Kidney tubule cell (primary cell): ENCODE data around the gene ZSCAN10.
"Not testable (repeated sequence)": the region's sequence is repeated elsewhere in the genome, so short reads cannot be mapped to it uniquely, and the experiment has no call there.

Experiments used
- DNase-seq: peaks from one replicate; pipeline ENCODE4 v3.0.0-alpha.2; 2018; ENCODE audit warnings: low spot score

ZSCAN10 gene

DNA sequence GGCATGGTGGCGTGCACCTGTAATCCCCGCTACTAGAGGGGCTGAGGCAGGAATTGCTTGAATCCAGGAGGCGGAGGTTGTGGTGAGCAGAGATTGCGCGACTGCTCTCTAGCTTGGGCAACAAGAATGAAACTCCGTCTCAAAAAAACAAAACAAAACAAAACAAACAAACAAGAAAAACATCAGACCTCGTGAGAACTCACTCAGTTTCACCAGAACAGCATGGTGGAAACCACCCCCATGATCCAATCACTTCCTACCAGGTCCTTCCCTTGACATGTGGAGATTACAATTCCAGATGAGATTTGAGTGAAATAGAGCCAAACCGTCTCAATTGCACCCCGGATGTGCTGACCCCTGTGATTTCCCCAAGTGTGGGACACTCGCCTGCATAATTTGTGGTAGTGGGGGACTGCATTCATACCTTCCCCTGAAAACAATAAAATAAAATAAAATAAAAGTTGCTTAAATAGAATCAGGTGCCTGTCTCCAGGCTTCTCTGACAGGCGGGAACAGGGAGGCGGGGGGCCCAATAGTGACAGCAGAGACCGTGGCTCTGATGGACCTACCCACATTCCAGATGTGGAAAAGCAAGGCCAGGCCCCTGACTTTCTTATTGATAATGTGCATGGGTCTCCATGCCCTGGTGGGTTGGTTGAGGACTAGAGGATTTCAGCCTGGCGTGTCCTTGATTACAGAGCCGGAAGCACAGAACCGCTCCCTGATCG lies 13.1 kb downstream of the ZSCAN10 start:
- no peak for DNase-seq

DNA sequence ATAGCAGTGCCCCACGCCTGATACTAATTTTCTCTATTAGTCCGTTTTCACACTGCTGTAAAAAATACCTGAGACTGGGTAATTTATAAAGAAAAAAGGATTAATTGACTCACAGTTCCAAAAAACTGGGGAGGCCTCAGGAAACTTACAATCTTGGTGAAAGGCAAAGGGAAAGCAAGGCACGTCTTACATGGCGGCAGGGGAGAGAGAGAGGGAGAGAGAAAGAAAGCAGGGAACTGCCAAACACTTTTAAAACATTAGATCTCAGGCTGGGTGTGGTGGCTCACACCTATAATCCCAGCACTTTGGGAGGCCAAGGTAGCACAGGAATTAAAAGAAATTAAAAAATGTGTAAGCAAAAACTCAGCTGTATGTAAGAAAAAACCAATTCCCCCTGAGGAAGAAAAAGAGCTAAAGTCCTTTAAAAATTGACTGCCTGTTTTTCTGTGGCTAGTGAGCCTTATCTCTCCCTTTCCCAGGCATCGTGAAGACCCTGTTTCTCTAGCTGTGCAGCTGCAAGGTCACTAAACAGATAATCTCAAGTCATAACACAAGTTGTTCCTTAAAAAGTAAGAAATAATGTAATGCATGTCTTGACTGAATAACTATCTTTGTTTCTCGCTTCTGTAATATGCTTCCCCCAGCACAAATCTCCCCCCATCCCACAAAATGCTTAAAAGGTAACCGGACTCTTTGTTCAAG lies 14.0 kb downstream of the ZSCAN10 start:
- DNase-seq = no peak

DNA sequence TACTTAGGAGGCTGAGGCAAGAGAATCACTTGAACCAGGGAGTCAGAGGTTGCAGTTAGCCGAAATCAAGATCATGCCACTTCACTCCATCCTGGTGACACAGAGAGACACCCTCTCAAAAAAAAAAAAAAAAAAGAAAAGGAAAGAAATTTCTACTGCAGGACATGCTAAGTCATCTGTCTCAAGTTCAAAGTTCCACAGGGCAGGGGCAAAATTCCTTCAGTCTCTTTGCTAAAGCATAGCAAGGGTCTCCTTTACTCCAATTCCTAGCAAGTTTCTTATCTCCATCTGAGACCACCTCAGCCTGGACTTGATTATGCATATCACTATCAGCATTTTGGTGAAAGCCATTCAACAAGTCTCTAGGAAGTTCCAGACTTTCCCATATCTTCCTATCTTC lies 14.6 kb downstream of the ZSCAN10 start:
- no peak for DNase-seq

DNA sequence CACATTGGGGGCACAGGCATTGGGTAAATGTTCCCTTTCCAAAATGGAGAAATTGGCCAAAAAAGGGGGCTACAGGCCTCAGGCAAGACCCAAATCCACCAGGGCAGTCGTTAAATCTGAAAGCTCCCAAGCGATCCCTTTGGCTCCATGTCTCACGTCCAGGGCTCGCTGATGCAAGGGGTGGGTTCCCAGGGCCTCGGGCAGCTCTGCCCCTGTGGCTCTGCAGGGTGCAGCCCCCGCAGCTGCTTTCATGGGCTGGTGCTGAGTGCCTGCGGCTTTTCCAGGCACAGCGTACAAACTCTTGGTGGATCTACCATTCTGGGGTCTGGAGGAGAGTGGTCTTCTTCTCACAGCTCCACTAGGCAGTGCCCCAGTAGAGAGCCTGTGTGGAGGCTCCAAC lies 15.7 kb downstream of the ZSCAN10 start:
- not testable (repeated sequence) for DNase-seq

DNA sequence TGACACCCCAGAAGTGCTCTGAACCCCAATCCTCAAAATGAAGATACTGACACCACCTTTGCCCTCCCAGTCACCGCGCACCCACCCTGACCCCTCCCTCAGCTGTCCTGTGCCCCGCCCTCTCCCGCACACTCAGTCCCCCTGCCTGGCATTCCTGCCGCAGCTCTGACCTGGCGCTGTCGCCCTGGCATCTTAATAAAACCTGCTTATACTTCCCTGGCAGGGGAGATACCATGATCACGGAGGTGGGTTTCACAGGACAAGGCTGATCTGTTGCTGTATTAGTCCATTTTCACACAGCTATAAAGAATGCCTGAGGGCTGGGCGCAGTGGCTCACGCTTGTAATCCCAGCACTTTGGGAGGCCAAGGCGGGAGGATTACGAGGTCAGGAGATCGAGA lies 17.1 kb downstream of the ZSCAN10 start:
- not testable (repeated sequence) for DNase-seq

DNA sequence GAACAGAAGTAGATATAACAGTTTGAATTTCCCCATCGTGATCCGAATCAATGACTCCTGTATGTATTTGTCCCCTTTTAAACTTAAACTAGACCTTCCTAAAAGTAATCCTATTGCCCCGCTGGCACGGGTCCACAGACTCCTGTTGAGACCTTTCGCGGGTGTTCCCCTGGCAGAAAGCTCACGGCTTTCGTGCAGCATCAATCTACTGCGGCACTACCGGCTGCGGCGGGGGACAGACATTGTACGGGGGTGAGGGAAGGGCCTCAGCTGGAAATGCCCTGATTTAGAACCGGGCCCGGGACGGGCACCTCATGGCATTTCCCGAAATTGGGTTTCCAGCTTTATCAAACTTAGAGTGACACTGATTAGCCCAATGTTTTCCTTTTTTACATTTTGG lies 19.1 kb downstream of the ZSCAN10 start:
- no peak for DNase-seq

DNA sequence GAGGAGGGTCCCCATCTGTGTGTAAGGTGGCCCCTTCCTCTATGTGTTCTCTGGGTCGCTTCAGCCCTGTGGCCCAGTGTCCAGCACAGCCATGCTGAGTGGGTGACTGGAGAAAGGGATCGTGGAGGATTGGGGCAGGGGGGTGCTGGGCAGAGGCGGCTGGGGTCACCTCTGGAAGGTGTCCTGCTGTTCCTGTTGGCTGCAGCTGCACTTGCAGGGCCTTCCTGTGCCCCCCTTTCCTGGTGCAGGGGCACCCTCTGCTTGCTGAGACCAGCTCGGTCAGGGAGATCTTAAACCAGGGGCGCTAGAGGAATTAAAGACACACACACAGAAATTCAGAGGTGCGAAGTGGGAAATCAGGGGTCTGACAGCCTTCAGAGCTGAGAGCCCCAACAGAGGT lies 22.5 kb downstream of the ZSCAN10 start:
- no peak for DNase-seq

DNA sequence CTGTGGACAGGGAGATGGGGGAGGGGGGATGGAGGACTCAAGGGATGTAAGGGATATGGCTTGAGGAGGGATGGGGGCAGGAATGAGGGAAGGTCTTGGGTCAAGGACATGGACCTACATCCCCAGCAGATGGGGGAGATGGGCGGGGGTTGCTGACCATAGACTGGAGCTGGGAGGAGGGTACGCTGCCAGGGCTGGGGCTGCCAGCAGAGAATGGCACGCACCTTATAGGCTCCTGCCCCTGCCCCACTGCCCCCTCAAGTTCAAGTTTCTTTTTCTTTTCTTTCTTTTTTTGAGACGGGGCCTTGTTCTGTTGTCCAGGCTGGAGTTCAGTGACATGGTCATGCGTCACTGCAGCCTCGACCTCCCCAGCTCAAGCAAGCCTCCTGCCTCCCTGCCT lies 23.1 kb downstream of the ZSCAN10 start:
- DNase-seq = not testable (repeated sequence)

DNA sequence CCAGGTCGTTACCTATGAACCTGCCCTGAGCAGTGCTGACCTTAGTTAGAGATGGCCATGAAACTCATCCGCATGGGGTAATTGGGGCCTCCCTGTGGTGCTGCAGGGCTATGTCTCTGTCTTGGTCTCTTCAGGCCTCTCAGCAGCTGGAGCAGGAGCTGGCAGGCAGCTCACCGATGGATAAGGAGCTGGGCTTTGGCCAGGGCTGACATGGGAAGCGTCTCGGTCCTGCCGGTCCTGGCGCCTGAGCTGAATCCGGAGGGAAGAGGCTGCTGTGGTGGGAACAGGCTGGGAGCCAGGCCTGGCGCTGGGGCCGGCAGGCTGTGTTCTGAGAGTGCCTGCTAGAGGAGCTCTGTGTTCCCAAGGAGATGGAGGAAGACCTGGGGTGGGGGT lies 23.6 kb downstream of the ZSCAN10 start:
- DNase-seq = no peak

DNA sequence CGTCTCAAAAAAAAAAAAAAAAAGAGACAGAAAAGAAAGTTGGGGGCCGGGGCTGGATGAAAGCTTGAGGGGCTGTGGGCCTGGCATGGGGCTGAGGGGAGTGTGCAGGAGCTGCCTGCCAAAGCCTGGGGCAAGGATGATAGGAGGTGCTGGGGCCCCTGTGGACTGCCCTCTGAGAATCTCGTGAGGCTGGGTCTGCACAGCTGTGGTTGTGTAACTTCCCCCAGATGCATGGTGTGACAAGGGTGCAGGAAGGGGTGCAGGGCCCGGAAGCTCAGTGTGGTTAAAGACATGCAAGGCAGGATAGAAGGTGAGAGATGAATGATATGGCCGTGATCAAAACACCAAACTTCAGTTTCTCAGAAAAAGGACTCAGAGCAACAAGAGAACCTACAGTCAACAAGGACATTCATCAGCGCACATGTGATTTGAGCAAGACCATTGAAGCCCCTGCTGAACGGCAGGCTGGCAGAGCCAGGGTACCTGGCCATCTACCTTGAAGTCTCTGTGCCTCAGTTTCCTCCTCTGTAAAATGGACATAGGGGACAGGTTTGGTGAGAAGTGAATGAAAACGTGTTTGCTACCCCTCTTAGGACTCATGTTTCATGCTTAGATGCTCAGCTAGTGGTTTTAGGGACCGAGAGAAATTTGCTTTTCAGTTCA lies 24.1 kb downstream of the ZSCAN10 start:
- DNase-seq = no peak

DNA sequence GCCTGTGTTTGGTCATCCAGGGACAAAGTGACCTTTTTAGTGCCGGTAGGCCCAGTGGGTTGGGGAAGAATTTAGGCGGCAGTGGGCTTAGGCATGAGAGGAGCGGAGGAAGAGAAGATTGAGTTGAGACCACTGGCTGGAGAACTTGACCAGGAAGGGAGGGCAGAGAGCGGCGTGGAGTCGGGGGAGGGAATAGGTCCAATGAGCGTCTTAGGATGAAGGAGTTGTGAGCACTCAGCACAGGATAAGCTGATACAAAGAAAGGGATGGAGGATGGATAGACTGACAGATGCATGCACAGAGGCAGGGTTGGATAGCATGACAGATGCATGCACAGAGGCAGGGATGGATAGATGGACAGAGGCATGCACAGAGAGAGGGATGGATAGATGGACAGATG lies 25.6 kb downstream of the ZSCAN10 start:
- DNase-seq = no peak

DNA sequence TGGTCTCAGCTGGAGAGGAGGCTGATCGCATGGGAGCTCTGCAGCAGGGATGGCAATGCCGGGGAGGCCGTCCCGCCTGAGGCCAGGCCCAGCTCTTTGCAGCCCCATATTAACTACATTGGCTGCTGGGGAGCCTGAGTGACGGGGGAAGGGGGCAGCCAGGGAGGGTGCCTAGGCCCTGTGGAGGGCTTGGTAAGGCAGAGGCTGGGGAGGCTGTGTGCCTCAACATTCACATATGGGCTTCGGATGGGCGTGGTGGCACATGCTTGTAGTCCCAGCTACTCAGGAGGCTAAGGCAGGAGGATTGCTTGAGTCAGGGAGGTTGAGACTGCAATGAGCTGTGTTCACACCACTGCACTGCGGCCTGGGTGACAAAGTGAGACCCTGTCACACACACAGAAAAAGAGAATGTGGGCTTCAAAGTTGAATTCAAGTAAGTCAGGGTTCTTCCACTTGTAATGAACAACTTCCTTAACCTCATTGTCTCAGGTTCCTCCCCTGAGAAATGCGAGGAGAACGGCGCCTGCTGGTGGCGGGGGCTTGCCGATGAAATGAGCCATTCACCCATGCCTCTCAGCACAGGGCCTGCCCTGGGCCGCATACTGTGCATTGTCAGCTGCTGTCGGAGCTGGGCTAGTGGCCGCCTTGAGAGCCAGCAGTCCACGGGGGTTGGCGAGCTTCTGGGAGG lies 26.4 kb downstream of the ZSCAN10 start:
- DNase-seq = not testable (repeated sequence)

DNA sequence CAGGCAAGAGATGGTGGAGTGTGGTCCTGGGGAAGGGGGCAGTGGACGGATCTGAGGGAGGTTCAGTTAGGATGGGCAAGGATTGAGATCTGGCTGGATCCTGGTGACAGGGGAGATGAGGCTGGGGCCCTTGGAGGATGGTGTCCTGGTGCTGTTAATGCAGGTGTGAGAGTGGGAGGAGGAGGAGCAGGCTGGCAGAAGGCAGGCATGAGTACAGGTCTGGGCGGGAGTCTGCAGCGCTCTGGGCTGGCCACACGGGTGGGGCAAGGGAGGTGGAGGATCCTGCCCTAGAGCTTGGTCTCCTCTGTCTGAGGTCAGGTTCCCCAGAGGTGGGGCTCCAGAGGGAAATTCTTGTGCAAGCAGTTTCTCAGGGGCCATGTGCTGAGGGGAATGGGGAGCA lies 26.9 kb downstream of the ZSCAN10 start:
- peak; percentile 28 for DNase-seq

DNA sequence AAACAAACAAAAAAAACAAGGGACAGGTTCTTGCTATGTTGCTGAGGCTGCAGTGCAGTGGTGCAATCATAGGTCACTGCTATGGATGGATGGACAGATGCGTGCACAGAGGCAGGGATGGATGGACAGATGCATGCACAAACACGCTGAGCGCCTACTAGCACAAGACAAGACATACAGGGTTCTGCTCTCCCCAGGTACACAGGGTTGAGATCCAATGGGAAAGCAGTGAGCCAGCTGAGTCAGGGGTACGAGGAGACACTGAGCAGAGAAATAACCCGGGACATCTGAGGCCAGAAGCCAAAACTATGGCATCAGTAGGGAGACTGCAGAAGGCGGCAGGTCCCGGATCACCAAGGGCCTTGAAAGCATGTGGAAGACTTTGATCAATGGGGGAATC lies 27.4 kb downstream of the ZSCAN10 start:
- peak; percentile 61 for DNase-seq

DNA sequence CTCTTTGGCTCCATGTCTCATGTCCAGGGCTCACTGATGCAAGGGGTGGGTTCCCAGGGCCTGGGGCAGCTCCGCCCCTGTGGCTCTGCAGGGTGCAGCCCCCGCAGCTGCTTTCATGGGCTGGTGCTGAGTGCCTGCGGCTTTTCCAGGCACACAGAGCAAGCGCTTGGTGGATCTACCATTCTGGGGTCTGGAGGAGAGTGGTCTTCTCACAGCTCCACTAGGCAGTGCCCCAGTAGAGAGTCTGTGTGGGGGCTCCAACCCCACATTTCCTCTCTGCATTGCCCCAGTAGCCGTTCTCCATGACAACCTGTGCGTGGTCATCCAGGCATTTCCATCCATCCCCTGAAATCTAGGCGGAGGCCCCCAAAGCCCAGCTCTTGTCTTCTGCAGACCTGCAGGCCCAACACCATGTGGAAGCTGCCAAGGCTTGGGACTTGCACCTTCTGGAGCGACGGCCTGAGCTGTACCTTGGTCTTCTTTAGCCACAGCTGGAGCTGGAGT lies 28.4 kb downstream of the ZSCAN10 start:
- peak; percentile 35 for DNase-seq

DNA sequence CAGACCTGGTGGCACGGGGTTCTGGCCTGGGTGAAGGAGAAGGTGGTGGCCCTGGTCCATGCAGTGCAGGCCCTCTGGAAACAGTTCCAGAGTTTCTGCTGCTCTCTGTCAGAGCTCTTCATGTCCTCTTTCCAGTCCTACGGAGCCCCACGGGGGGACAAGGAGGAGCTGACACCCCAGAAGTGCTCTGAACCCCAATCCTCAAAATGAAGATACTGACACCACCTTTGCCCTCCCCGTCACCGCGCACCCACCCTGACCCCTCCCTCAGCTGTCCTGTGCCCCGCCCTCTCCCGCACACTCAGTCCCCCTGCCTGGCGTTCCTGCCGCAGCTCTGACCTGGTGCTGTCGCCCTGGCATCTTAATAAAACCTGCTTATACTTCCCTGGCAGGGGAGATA lies 29.9 kb downstream of the ZSCAN10 start:
- DNase-seq = not testable (repeated sequence)

DNA sequence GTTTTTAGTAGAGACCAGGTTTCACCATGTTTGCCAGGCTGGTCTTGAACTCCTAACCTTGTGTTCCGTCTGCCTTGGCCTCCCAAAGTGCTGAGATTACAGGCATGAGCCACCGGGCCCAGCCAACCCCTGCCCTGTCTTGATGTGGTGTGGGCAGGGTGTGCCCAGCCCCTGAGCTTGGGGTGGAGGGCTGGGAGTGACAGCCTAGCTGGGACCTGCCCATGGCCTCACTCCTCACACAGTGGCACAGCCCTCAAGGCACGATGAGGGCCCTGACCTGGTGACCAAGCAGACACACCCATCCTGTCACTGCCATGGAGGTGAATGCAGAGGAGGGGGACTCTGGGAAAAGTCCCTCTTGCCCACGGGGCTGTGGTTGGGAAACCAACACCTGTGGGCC lies 30.6 kb downstream of the ZSCAN10 start:
- no peak for DNase-seq

DNA sequence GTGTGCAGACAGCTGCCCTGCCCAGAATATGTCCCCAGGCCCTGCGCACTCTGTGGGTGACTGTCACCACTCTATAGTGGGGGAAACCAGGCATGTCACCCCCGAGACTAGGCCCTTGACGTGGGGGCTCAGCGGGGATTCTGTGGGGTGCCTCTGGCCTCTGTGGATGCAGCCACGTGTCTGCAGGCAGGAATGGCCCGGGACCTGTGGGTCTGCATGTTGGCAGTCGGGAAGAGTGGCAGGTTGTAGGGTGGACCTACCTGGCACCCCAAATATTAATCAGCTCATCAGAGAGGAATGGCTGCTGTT lies 32.7 kb downstream of the ZSCAN10 start:
- DNase-seq = no peak

DNA sequence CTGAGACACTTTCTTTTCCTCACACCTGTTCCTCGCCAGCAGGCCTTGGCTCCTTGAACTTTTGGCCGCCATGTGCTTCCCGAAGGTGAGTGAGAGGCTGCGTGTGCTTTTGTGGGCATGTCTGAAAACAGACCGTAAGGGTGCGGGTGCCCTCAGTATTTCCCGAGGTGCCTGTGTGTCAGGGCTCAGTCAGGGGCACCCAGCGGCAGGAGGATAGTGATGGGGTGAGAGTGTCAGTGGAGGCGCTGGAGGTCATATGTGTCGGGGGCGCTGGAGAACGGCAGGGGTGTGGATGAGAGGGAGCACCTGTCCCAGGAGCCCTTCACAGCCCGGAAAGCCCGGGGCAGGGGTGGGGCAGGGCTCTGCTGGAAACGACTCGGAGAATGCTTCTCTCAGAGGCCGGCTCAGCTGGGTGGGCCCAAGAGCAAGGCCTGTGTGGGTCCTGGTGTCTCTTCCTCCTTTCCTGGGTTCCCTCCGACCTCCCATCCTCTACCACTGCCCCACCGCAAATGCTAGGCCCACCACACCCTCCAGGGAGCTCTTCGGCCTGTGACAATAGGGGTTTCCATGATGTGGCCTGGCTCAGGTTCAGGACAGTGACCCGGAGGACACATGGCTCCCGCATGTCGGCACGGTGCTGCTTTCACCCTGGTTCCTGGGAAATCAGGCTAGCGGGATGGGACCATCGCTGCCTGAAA lies 33.2 kb downstream of the ZSCAN10 start:
- DNase-seq = no peak

DNA sequence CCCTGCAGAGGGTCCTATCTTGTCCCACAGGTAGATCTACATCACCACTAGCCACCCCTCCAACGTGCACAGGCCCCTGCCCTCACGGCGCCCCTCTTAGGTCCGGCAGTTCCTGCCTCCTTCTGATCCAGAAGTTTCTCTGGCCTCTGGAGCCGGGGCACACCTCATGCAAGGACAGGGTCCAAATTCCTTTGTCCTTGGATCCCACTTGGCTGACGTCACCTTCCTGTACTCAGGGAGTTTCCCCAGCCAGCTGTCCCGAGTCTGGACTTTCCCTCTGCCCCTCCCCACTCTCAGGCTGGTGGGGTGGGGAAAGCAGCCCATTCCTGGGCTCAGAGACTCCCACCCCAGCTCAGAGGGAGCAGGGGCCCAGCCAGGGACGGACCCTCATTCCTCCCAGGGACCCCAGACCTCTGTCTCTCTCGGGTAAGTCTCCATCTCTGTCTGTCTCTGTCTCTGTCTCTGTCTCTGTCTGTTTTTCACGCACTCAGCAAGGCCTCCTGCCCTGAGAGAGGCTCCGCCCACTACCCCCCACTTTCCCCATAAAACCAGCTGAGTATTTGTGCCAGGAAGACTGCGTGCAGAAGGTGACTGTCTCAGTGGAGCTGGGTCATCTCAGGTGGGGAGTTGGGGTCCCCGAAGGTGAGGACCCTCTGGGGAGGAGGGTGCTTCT lies 33.9 kb downstream of the ZSCAN10 start, which contains the start of gene IL32:
Gene IL32 (plus strand): TSS at position 572 of the 673 bp plus-strand sequence. CDS start 172 bp downstream, outside the sequence.
- DNase-seq = peak; percentile 96
